GM19463 (cell line): ENCODE measurements around the gene PLIN3.
"Not testable (repeated sequence)": the region's sequence is repeated elsewhere in the genome, so short reads cannot be mapped to it uniquely, and the experiment has no call there.

Experiments
- ATAC-seq: cut with Tn5 transposase; IDR thresholded peaks from one replicate; pipeline ENCODE4 v1.9.1; 2021; ENCODE audit warnings: mild to moderate bottlenecking, moderate library complexity; ENCODE audit not compliant: unreplicated experiment

Gene PLIN3

GRCh38 chr19:4892962-4893361, 25.5 kb upstream of the PLIN3 start:
- not testable (repeated sequence) for ATAC-seq

GRCh38 chr19:4891066-4891465, 23.6 kb upstream of the PLIN3 start:
- no peak for ATAC-seq

- ATAC-seq = no peak
Observed at GRCh38 chr19:4889034-4889815, 21.8 kb upstream of the PLIN3 start.

- ATAC-seq = not testable (repeated sequence)
Observed at GRCh38 chr19:4887803-4888202, 20.3 kb upstream of the PLIN3 start.

- ATAC-seq = not testable (repeated sequence)
Observed at GRCh38 chr19:4884993-4885392, 17.5 kb upstream of the PLIN3 start.

- not testable (repeated sequence) for ATAC-seq
Observed at GRCh38 chr19:4882874-4883273, 15.4 kb upstream of the PLIN3 start.

GRCh38 chr19:4879041-4879440, 11.6 kb upstream of the PLIN3 start:
- ATAC-seq = no peak

- ATAC-seq = no peak
Observed at GRCh38 chr19:4878491-4878968, 11.1 kb upstream of the PLIN3 start.

GRCh38 chr19:4877753-4878490, 10.5 kb upstream of the PLIN3 start:
- no peak for ATAC-seq

GRCh38 chr19:4873930-4874329, 6.5 kb upstream of the PLIN3 start:
- no peak for ATAC-seq

GRCh38 chr19:4871711-4872110, 4.2 kb upstream of the PLIN3 start:
- no peak for ATAC-seq

- ATAC-seq = no peak
Observed at GRCh38 chr19:4870025-4870700, 2.7 kb upstream of the PLIN3 start.

GRCh38 chr19:4868286-4868834, 893 bp upstream of the PLIN3 start:
- ATAC-seq = no peak

GRCh38 chr19:4866595-4867424, 657 bp downstream of the PLIN3 start:
- ATAC-seq = no peak

- no peak for ATAC-seq
Observed at GRCh38 chr19:4861147-4861546, 6.3 kb downstream of the PLIN3 start.

GRCh38 chr19:4859697-4860096, 7.8 kb downstream of the PLIN3 start:
- ATAC-seq = no peak

- not testable (repeated sequence) for ATAC-seq
Observed at GRCh38 chr19:4856468-4856867, 11.0 kb downstream of the PLIN3 start.

- ATAC-seq = not testable (repeated sequence)
Observed at GRCh38 chr19:4853506-4853905, 14.0 kb downstream of the PLIN3 start.

- ATAC-seq = no peak
Observed at GRCh38 chr19:4852484-4852883, 15.0 kb downstream of the PLIN3 start.

GRCh38 chr19:4851551-4852290, 15.7 kb downstream of the PLIN3 start:
- ATAC-seq = no peak
